ENCODE data around the gene EID2B.

The EID2B gene

GRCh38 chr19:39543477-39543857, 10.8 kb upstream of the EID2B start:
- H3K36me3 ChIP-seq (ENCODE audit: control insufficient read depth in 2 of 2, insufficient read depth in 1 of 2, low read length in 2 of 2): no peaks in the 10 kb centered on the region
- ChIA-PET POLR2A (interaction anchor here (1.2 kb wide), 1 partner anchor 108 kb away, joined by 6 read pairs; the partner anchor contains the start of gene RPS16), CTCF (interaction anchor here (0.6 to 5.3 kb wide), 9 partner anchors 10 to 132 kb away, joined by 3 to 37 read pairs (median 5); partner anchors contain the start of gene EID2B)
- no peak overlapping the region for H3K27ac ChIP-seq (ENCODE audit: extremely low read depth, low read depth, low read length)
- H3K4me1 ChIP-seq (ENCODE audit: control insufficient read depth, insufficient read depth, low read length): peaks cover 11% of the 10 kb centered on the region
- no peak overlapping the region for H3K4me3 ChIP-seq (ENCODE audit: low read depth, low read length)
- no peaks in the 10 kb centered on the region for H3K9me3 ChIP-seq (ENCODE audit: control insufficient read depth, insufficient read depth, low read depth, low read length)
- TF ChIP-seq ZNF645 (tag by site-specific recombination; IDR thresholded peaks at IDR 0.05): 0 out of 2 replicates have a peak, but pooled peaks have one; percentile 14
- TF ChIP-seq, protein P1, sequence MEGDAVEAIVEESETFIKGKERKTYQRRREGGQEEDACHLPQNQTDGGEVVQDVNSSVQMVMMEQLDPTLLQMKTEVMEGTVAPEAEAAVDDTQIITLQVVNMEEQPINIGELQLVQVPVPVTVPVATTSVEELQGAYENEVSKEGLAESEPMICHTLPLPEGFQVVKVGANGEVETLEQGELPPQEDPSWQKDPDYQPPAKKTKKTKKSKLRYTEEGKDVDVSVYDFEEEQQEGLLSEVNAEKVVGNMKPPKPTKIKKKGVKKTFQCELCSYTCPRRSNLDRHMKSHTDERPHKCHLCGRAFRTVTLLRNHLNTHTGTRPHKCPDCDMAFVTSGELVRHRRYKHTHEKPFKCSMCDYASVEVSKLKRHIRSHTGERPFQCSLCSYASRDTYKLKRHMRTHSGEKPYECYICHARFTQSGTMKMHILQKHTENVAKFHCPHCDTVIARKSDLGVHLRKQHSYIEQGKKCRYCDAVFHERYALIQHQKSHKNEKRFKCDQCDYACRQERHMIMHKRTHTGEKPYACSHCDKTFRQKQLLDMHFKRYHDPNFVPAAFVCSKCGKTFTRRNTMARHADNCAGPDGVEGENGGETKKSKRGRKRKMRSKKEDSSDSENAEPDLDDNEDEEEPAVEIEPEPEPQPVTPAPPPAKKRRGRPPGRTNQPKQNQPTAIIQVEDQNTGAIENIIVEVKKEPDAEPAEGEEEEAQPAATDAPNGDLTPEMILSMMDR (tag by site-specific recombination; IDR thresholded peaks at IDR 0.05): no peak

DNA sequence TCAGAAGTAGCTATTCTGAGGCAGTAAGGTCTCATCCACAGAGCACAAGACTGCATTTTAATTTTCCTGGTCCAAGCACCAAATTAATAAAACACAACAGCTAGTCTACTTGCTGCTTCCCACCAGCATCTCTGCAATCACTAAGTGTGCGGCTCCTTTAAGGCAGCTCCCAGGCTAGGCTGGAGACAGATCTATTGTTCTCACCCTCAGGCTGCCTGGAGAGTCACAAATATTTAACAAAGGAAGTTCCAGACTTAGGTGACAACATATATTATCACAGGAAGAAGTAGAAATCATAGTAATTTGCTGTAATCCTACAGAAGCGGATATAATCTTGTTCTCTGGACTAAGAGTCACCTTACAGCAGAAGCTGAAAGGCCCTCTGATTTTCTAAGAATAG, 9.6 kb upstream of the EID2B start:
- peaks cover 2 to 12% of the 10 kb centered on the region in 2 experiments; a peak in 2 of 3 replicates for H3K36me3 ChIP-seq (ENCODE audit: control insufficient read depth in 2 of 2, insufficient read depth in 1 of 2, low read length in 2 of 2)
- peak; percentile 49; the same call in 1 of the 2 replicates for TF ChIP-seq ZBTB17 (tag by site-specific recombination; IDR thresholded peaks at IDR 0.05)
- no peak for TF ChIP-seq ZNF621 (tag by site-specific recombination; IDR thresholded peaks at IDR 0.05)
- POLR2A ChIA-PET: interaction anchor here (0.9 to 1.7 kb wide), 3 partner anchors 9 to 106 kb away, joined by 4 to 6 read pairs (median 5); partner anchors contain the start of genes EID2B and RPS16
- no peak overlapping the region for H3K27ac ChIP-seq (ENCODE audit: extremely low read depth, low read depth, low read length)
- no peak overlapping the region for H3K4me3 ChIP-seq (ENCODE audit: low read depth, low read length)
- no peaks in the 10 kb centered on the region for H3K9me3 ChIP-seq (ENCODE audit: control insufficient read depth, insufficient read depth, low read depth, low read length)
- CTCF ChIA-PET: interaction anchor here (0.6 to 5.3 kb wide), 20 partner anchors 9 to 883 kb away, joined by 3 to 37 read pairs (median 4); partner anchors contain the start of gene EID2B
- peaks cover 16% of the 10 kb centered on the region for H3K4me1 ChIP-seq (ENCODE audit: control insufficient read depth, insufficient read depth, low read length)

- H3K27ac ChIP-seq (ENCODE audit: extremely low read depth, low read depth, low read length): peak overlapping the region; percentile 97; the same call in 1 of the 2 replicates
- H3K9me3 ChIP-seq (ENCODE audit: control insufficient read depth, insufficient read depth, low read depth, low read length): no peaks in the 10 kb centered on the region
- H3K36me3 ChIP-seq (ENCODE audit: control insufficient read depth in 2 of 2, insufficient read depth in 1 of 2, low read length in 2 of 2): peaks cover 2 to 27% of the 10 kb centered on the region in 2 experiments
- H3K4me1 ChIP-seq (ENCODE audit: control insufficient read depth, insufficient read depth, low read length): peaks cover 16% of the 10 kb centered on the region
- ChIA-PET POLR2A (interaction anchor here (0.6 to 2.3 kb wide), 4 partner anchors 14 to 149 kb away, joined by 3 to 30 read pairs (median 4); partner anchors contain the start of genes MED29, PAF1 and RPS16), CTCF (interaction anchor here (0.6 to 4.2 kb wide), 17 partner anchors 11 to 252 kb away, joined by 3 to 30 read pairs (median 4); partner anchors contain the start of gene RPS16)
- no peak overlapping the region for H3K4me3 ChIP-seq (ENCODE audit: low read depth, low read length)
- no peak for TF ChIP-seq ZNF112 (tag by site-specific recombination; IDR thresholded peaks at IDR 0.05)
- no peak for TF ChIP-seq ZNF266 (tag by site-specific recombination; IDR thresholded peaks at IDR 0.05; ENCODE audit: low read depth)
- TF ChIP-seq ZNF639 (tag by site-specific recombination; IDR thresholded peaks at IDR 0.05): no peak
- TF ChIP-seq ZFHX2 (tag by site-specific recombination; conservative IDR thresholded peaks at IDR 0.05): peak; percentile 4; the same call in 1 of the 2 replicates
- TF ChIP-seq, protein P2, sequence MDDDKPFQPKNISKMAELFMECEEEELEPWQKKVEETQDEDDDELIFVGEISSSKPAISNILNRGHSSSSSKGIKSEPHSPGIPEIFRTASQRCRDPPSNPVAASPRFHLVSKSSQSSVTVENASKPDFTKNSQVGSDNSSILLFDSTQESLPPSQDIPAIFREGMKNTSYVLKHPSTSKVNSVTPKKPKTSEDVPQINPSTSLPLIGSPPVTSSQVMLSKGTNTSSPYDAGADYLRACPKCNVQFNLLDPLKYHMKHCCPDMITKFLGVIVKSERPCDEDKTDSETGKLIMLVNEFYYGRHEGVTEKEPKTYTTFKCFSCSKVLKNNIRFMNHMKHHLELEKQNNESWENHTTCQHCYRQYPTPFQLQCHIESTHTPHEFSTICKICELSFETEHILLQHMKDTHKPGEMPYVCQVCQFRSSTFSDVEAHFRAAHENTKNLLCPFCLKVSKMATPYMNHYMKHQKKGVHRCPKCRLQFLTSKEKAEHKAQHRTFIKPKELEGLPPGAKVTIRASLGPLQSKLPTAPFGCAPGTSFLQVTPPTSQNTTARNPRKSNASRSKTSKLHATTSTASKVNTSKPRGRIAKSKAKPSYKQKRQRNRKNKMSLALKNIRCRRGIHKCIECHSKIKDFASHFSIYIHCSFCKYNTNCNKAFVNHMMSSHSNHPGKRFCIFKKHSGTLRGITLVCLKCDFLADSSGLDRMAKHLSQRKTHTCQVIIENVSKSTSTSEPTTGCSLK (tag by site-specific recombination; IDR thresholded peaks at IDR 0.05): no peak
- no peak for TF ChIP-seq ZNF677 (tag by site-specific recombination; IDR thresholded peaks at IDR 0.05)
- 0 out of 2 replicates have a peak, but pooled peaks have one; percentile 23 for TF ChIP-seq SP7 (tag by site-specific recombination; IDR thresholded peaks at IDR 0.05)
- no peak for TF ChIP-seq ZNF394 (tag by site-specific recombination; IDR thresholded peaks at IDR 0.05; ENCODE audit: borderline replicate concordance)
- TF ChIP-seq ZNF544 (tag by site-specific recombination; IDR thresholded peaks at IDR 0.05): no peak
- TF ChIP-seq HOXD13 (CRISPR knock-in tag; IDR thresholded peaks at IDR 0.05; ENCODE audit: borderline replicate concordance): no peak
- no peak for TF ChIP-seq ZNF776 (tag by site-specific recombination; IDR thresholded peaks at IDR 0.05; ENCODE audit: borderline replicate concordance)
- TF ChIP-seq ZBTB6 (tag by site-specific recombination; IDR thresholded peaks at IDR 0.05): peak; percentile 54; the same call in 1 of the 2 replicates
- TF ChIP-seq ZNF692 (tag by site-specific recombination; IDR thresholded peaks at IDR 0.05): peak; percentile 22; the same call in 1 of the 2 replicates
- TF ChIP-seq ZNF513 (tag by site-specific recombination; IDR thresholded peaks at IDR 0.05): no peak
- TF ChIP-seq KLF10 (tag by site-specific recombination; IDR thresholded peaks at IDR 0.05): 0 out of 2 replicates have a peak, but pooled peaks have one; percentile 2
Observed at GRCh38 chr19:39540333-39540673, 7.7 kb upstream of the EID2B start.
